KOPT-K1 (cell line): ENCODE results near the gene UBTD1.

ENCODE experiments used
- H3K27ac ChIP-seq: fragments of 200-600 bp; sonication (generic); 2 replicates; pipeline ENCODE4 v1.5.1; 2016; ENCODE audit warnings: antibody characterized with exemption, mild to moderate bottlenecking, low read depth, low read length; ENCODE audit not compliant: poor library complexity, severe bottlenecking
- H3K36me3 ChIP-seq: fragments of 200-600 bp; sonication (generic); 2 replicates; pipeline ENCODE4 v1.5.1; 2017; ENCODE audit warnings: antibody characterized with exemption, mild to moderate bottlenecking, low read length, moderate library complexity; ENCODE audit not compliant: insufficient read depth
- H3K9me3 ChIP-seq: fragments of 200-600 bp; sonication (generic); 2 replicates; pipeline ENCODE4 v1.5.1; 2017; ENCODE audit warnings: antibody characterized with exemption, low read length, mild to moderate bottlenecking; ENCODE audit not compliant: insufficient read depth, poor library complexity, severe bottlenecking

The UBTD1 gene

GRCh38 chr10:97601268-97602215, 102.8 kb downstream of the UBTD1 start:
- no peaks in the 10 kb centered on the region for H3K36me3 ChIP-seq
- no peaks in the 10 kb centered on the region for H3K9me3 ChIP-seq
- H3K27ac ChIP-seq = no peak overlapping the region

- Histone ChIP-seq H3K27ac (no peak overlapping the region), H3K36me3 (no peaks in the 10 kb centered on the region)
Observed at GRCh38 chr10:97607095-97607636, 108.4 kb downstream of the UBTD1 start.

DNA sequence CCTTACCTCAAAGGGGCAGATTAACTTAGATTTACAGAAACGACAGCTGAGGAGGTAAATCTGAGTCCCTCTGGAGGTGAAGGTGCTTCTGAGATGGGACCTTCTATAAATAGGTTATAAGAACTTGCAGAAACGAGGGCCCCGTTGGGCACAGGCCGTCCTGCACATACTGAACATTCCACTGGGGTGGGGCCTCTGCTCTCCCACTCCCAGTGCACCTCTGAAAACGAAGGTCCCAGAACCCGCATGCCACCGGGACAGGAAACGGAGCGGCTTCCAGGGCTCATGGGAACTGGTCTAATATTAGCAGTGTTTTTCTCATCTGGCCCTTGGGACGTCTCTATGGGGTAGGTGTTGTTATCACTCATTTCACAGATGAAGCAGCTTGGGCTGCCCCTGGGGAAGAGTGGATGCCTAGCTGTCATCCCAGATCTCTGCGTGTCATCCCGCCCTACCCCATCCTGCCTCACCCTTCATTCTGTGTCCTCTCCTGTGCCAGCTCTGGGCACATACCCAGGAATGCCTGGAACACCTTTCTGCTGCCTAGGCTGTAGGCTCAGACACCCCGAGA, 110.4 kb downstream of the UBTD1 start:
- H3K27ac ChIP-seq = no peak overlapping the region
- H3K9me3 ChIP-seq = no peaks in the 10 kb centered on the region
- no peaks in the 10 kb centered on the region for H3K36me3 ChIP-seq

More at GRCh38 chr10:97607095-97607636, 108.4 kb downstream of the UBTD1 start:
- no peaks in the 10 kb centered on the region for H3K9me3 ChIP-seq

DNA sequence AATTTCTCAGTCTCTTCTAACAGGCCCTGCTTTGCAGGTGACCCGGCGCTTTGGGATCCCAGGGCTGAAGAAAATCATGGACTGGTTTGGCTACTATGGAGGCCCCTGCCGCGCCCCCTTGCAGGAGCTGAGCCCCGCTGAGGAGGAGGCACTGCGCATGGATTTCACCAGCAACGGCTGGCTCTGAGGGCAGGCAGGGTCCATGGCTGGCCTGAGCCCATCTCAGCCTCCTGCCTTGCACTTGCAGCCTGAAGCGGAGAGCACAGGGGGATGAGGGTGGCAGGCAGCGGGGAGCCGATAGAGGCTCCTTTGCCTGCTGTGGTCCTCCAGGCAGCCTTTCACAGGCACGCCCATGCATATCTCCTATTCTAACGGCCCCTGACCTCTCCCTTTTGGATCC, 112.7 kb downstream of the UBTD1 start:
- no peaks in the 10 kb centered on the region for H3K9me3 ChIP-seq
- no peak overlapping the region for H3K27ac ChIP-seq
- H3K36me3 ChIP-seq = no peaks in the 10 kb centered on the region

DNA sequence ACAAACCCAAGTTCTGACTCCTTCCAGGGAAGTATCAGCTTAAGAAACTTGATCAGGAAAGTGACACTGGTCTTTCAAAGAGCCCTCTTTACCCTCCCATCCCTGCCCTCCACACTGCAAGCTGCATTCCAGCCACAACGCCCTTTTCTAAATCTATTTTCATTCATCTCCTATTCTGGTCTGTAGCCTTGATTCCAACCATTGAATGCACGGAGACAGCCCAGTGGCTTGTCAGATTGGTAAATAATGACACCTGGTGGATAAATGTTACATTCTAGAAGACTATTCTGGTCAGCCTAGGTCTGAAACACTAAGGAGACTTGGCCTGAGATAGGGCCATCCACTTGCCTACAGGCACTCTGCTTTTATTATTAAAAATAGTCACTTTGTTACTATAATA, 113.7 kb downstream of the UBTD1 start:
- no peaks in the 10 kb centered on the region for H3K36me3 ChIP-seq
- H3K9me3 ChIP-seq = no peaks in the 10 kb centered on the region
- no peak overlapping the region for H3K27ac ChIP-seq

DNA sequence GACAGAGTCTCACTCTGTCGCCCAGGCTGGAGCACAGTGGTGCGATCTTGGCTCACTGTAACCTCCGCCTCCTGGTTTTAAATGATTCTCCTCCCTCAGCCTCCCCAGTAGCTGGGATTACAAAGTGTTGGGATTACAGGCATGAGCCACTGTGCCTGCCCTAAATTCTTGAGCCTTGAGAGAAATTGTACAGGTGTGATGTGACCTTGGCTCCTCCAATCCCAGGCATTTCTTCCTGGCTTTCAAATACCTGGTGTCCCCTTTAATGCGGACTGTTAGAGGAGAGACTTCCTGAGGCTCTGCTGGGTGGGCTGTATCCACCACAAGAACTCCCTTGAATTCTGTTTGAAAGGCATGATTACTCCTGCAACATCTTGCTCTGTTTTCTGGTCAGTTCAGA, 119.6 kb downstream of the UBTD1 start:
- Histone ChIP-seq H3K27ac (no peak overlapping the region), H3K9me3 (no peaks in the 10 kb centered on the region), H3K36me3 (no peaks in the 10 kb centered on the region)

DNA sequence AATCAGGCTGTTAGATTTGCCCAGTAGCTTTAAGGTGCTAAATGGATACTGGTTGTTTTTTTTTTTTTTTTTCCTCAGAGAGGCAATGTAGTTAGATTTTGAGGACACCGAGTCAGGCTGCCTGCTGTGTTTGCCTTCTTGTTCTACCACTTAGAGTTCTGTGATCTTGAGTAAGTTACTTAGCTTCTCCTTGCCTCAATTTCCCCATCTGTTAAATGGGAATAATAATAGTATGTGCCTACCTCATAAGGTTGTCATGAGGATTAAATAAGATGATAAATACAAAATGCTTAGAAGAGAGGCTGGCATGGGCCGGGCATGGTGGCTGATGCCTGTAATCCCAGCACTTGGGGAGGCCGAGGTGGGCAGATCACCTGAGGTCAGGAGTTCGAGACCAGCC, 120.0 kb downstream of the UBTD1 start:
- no peaks in the 10 kb centered on the region for H3K9me3 ChIP-seq
- H3K27ac ChIP-seq = no peak overlapping the region
- no peaks in the 10 kb centered on the region for H3K36me3 ChIP-seq
